Transverse colon (tissue), 3 donors: Measurements from ENCODE around the gene GLRA2.

ENCODE experiments used
- CTCF ChIP-seq, 5 experiments: fragments of 200-600 bp in 3 of 5; fragments of 450-650 bp in 2 of 5; sonication (generic) in 3 of 5; IDR thresholded peaks; 1 replicate in 2 of 5; 2 replicates in 3 of 5; pipeline ENCODE4 v1.5.1; 2016 to 2017; ENCODE audit warnings: antibody characterized with exemption in 5 of 5, inconsistent platforms in 3 of 5, mild to moderate bottlenecking in 2 of 5, moderate library complexity in 1 of 5
- POLR2A ChIP-seq: fragments of 450-650 bp; IDR thresholded peaks from one replicate; pipeline ENCODE4 v1.6.1; 2016; ENCODE audit warnings: antibody characterized with exemption, mild to moderate bottlenecking, moderate library complexity

- TF ChIP-seq POLR2A (no peak), CTCF (IDR thresholded peaks at IDR 0.05) (no peak)
Measured at GRCh38 chrX:14672611-14673172, 143.4 kb downstream of the GLRA2 start.
